GM10266 (cell line): Measurements from ENCODE around the gene PC.

ENCODE experiments used
- DNase-seq: peaks from one replicate; pipeline ENCODE4 v3.0.0; 2012; ENCODE audit errors: extremely low spot score
- CTCF ChIP-seq: IDR thresholded peaks from 2 replicates; pipeline ENCODE4 v1.5.1; 2012; ENCODE audit warnings: mild to moderate bottlenecking, low read depth; ENCODE audit not compliant: control insufficient read depth, insufficient read depth; ENCODE audit errors: missing control alignments

The PC gene

GRCh38 chr11:66976925-66977324 is 18.7 kb upstream of the PC start:
- DNase-seq: no peak
- no peak for TF ChIP-seq CTCF

GRCh38 chr11:66976028-66976467 is 17.9 kb upstream of the PC start:
- peak; percentile 42 for TF ChIP-seq CTCF
- DNase-seq: no peak

- DNase-seq: no peak
- no peak for TF ChIP-seq CTCF
Measured at GRCh38 chr11:66975405-66976027, 17.3 kb upstream of the PC start.

- no peak for DNase-seq
Measured at GRCh38 chr11:66974724-66975404, 16.7 kb upstream of the PC start, which contains the start of gene C11orf86. C11orf86 (plus strand) TSS chr11:66975304; CDS start chr11:66975363, 59 bp downstream.

GRCh38 chr11:66973956-66974580 is 15.9 kb upstream of the PC start:
- no peak for DNase-seq
- no peak for TF ChIP-seq CTCF

More at GRCh38 chr11:66974724-66975404, 16.7 kb upstream of the PC start, which contains the start of gene C11orf86:
- TF ChIP-seq CTCF: no peak

GRCh38 chr11:66971488-66971887 is 13.3 kb upstream of the PC start:
- DNase-seq: no peak

More at GRCh38 chr11:66971488-66971887, 13.3 kb upstream of the PC start:
- no peak for TF ChIP-seq CTCF
